PFSK-1 (cell line): ENCODE data around the gene DNAJC17.

Experiments used
- FOXP2 ChIP-seq: optimal IDR thresholded peaks from 2 replicates; pipeline ENCODE3; 2011; ENCODE audit warnings: borderline replicate concordance, control low read depth, inconsistent platforms; ENCODE audit not compliant: insufficient read depth; ENCODE audit errors: extremely low read length, extremely low read depth
- POLR2AphosphoS5 ChIP-seq: IDR thresholded peaks from 2 replicates; pipeline ENCODE4 v1.6.1; 2012; ENCODE audit warnings: low read depth, mild to moderate bottlenecking, control low read depth, low read length, moderate library complexity
- SIN3A ChIP-seq: IDR thresholded peaks from 2 replicates; pipeline ENCODE4 v1.6.1; 2012; ENCODE audit warnings: mild to moderate bottlenecking, low read length, moderate library complexity, borderline replicate concordance; ENCODE audit not compliant: insufficient read depth
- TAF1 ChIP-seq: IDR thresholded peaks from 2 replicates; pipeline ENCODE4 v1.6.1; 2012; ENCODE audit warnings: low read length, control low read depth, borderline replicate concordance; ENCODE audit not compliant: insufficient read depth
- TF ChIP-seq, protein P1 (sequence below), 2 experiments: IDR thresholded peaks; 2 replicates each; pipeline versions ENCODE4 v1.6.1 to v1.8.0; 2011 to 2012; ENCODE audit warnings: low read depth in 2 of 2, low read length in 2 of 2, control low read depth in 1 of 2, inconsistent platforms in 1 of 2, mild to moderate bottlenecking in 1 of 2, moderate library complexity in 1 of 2; ENCODE audit not compliant: insufficient read depth in 1 of 2

DNAJC17 gene

GRCh38 chr15:40799523-40799922 lies 7.8 kb downstream of the DNAJC17 start:
- TF ChIP-seq TAF1 = no peak
- TF ChIP-seq POLR2AphosphoS5 = no peak
- TF ChIP-seq, protein P1, sequence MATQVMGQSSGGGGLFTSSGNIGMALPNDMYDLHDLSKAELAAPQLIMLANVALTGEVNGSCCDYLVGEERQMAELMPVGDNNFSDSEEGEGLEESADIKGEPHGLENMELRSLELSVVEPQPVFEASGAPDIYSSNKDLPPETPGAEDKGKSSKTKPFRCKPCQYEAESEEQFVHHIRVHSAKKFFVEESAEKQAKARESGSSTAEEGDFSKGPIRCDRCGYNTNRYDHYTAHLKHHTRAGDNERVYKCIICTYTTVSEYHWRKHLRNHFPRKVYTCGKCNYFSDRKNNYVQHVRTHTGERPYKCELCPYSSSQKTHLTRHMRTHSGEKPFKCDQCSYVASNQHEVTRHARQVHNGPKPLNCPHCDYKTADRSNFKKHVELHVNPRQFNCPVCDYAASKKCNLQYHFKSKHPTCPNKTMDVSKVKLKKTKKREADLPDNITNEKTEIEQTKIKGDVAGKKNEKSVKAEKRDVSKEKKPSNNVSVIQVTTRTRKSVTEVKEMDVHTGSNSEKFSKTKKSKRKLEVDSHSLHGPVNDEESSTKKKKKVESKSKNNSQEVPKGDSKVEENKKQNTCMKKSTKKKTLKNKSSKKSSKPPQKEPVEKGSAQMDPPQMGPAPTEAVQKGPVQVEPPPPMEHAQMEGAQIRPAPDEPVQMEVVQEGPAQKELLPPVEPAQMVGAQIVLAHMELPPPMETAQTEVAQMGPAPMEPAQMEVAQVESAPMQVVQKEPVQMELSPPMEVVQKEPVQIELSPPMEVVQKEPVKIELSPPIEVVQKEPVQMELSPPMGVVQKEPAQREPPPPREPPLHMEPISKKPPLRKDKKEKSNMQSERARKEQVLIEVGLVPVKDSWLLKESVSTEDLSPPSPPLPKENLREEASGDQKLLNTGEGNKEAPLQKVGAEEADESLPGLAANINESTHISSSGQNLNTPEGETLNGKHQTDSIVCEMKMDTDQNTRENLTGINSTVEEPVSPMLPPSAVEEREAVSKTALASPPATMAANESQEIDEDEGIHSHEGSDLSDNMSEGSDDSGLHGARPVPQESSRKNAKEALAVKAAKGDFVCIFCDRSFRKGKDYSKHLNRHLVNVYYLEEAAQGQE (IDR thresholded peaks at IDR 0.05; ENCODE audit: insufficient read depth in 1 of 2, low read depth in 2 of 2, low read length in 2 of 2) = no peak
- no peak for TF ChIP-seq SIN3A
- no peak for TF ChIP-seq FOXP2

- TF ChIP-seq FOXP2 (no peak), SIN3A (no peak), POLR2AphosphoS5 (no peak), TAF1 (no peak)
- TF ChIP-seq, protein P1 (IDR thresholded peaks at IDR 0.05; ENCODE audit: insufficient read depth in 1 of 2, low read depth in 2 of 2, low read length in 2 of 2) = no peak
These were observed 10.8 kb downstream of the DNAJC17 start for GRCh38 chr15:40796512-40796911.

DNA sequence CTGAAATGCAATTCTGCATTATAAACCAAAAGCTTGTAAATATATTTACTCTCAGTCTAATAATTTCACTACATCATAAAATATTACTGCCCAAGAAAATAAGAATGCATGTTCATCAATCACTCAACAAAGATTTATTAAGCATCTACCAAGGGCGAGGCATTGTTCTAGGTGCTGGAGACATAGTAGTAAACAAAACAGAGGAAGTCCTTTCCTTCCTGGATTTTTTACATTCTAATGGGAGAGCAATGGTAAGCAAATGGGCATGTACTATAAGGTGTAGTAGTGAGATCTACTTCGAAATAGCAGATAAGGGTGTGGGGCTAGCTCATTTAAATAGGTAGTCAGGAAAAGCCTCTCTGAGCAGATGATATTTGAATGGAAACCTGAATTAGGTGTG lies 11.2 kb downstream of the DNAJC17 start:
- no peak for TF ChIP-seq POLR2AphosphoS5
- TF ChIP-seq SIN3A = no peak
- no peak for TF ChIP-seq TAF1
- TF ChIP-seq, protein P1 (IDR thresholded peaks at IDR 0.05; ENCODE audit: insufficient read depth in 1 of 2, low read depth in 2 of 2, low read length in 2 of 2) = no peak
- no peak for TF ChIP-seq FOXP2

DNA sequence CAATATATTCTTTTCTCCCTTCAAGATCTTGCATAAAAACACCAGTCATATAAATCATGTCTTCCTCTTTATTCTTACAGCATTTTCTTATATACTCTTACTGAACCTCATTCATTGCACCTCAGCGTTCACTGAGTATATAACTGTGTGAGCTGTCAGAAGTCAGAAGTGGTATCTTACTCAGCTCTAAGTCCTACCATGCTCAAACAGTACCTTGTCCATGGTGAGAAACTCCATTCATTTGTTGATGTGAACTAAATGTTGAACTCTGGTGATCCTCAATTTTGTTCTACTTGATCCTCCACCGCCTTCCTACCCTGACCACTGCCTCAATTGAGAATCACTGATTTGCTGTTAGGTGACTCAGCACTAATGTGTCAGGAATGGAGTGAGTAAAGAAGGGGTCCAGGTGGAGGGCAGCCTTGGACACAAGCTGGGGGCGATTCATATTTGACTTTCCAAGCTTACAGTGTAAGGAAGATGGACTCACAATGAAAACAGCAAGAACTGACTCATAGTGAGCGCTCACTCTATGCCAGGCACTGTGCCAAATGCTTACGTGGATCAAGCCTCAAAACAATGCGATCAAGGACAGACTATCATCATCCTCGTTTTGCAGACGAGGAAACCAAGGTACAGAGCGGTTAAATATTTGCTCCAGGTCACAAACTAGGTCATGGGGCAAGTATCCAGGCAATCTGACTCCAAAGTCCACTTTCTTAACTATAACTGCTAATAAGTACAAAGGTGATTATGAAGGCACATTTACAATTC lies 13.9 kb downstream of the DNAJC17 start:
- no peak for TF ChIP-seq TAF1
- TF ChIP-seq POLR2AphosphoS5 = no peak
- TF ChIP-seq FOXP2 = no peak
- TF ChIP-seq, protein P1 (IDR thresholded peaks at IDR 0.05; ENCODE audit: insufficient read depth in 1 of 2, low read depth in 2 of 2, low read length in 2 of 2) = no peak

DNA sequence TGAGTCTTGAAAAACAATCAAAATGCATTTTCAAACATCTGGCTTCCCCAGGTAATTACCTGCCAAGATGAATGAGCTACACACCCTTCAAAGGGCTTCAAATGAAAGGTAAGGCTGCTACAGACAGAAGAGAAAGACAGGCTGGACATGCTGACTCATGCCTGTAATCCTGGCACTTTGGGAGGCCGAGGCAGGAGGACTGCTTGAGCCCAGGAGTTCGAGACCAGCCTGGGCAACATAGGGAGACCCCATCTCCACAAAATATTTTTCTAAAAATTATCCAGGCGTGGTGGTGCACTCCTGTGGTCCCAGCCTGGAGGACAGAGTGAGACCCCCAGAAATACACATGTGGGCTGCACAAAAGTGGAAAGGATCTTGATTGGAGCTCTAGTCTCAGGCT lies 14.9 kb downstream of the DNAJC17 start:
- TF ChIP-seq TAF1 (no peak), POLR2AphosphoS5 (no peak), SIN3A (no peak), FOXP2 (no peak)
- TF ChIP-seq, protein P1 (IDR thresholded peaks at IDR 0.05; ENCODE audit: insufficient read depth in 1 of 2, low read depth in 2 of 2, low read length in 2 of 2) = no peak
